OCI-LY3 (cell line): ENCODE results near the gene LMX1B.

Source experiments
- H2AFZ ChIP-seq: fragments of 200-600, 300-600 bp; shearing (Covaris generic); 2 replicates; pipeline ENCODE4 v1.6.0; 2014; ENCODE audit warnings: antibody characterized with exemption, low read depth, low read length
- H3K27ac ChIP-seq: fragments of 200-600, 300-600 bp; sonication (generic); 2 replicates; pipeline ENCODE4 v1.5.1; 2014; ENCODE audit warnings: mild to moderate bottlenecking, low read length, moderate library complexity, mixed read lengths
- H3K27me3 ChIP-seq: fragments of 200-600, 300-600 bp; sonication (generic); 2 replicates; pipeline ENCODE4 v1.6.1; 2014; ENCODE audit warnings: low read depth, low read length, mixed read lengths
- H3K36me3 ChIP-seq: fragments of 200-600, 300-600 bp; sonication (generic); replicated peaks from 2 replicates; pipeline ENCODE3; 2014; ENCODE audit warnings: low read depth, low read length, mixed read lengths
- H3K4me1 ChIP-seq: fragments of 300-600, 200-600 bp; sonication (generic); 2 replicates; pipeline ENCODE4 v1.6.1; 2014; ENCODE audit warnings: low read length, mixed read lengths
- H3K4me2 ChIP-seq: fragments of 200-600, 300-600 bp; sonication (generic); 2 replicates; pipeline ENCODE4 v1.6.1; 2014; ENCODE audit warnings: low read length, mixed read lengths
- H3K4me3 ChIP-seq: fragments of 300-600, 200-600 bp; sonication (generic); 2 replicates; pipeline ENCODE4 v1.5.1; 2014; ENCODE audit warnings: antibody characterized with exemption, mild to moderate bottlenecking, low read length, moderate library complexity
- H3K79me2 ChIP-seq: fragments of 300-600, 200-600 bp; shearing (Covaris generic); 2 replicates; pipeline ENCODE4 v1.6.1; 2014; ENCODE audit warnings: mild to moderate bottlenecking, low read length, mixed read lengths
- H3K9ac ChIP-seq: fragments of 300-600, 200-600 bp; shearing (Covaris generic); 2 replicates; pipeline ENCODE4 v1.6.0; 2014; ENCODE audit warnings: mild to moderate bottlenecking, low read length, moderate library complexity
- H3K9me3 ChIP-seq: fragments of 200-600, 300-600 bp; shearing (Covaris generic); 2 replicates; pipeline ENCODE4 v1.6.1; 2014; ENCODE audit warnings: low read length, mixed read lengths; ENCODE audit not compliant: insufficient read depth
- H4K20me1 ChIP-seq: fragments of 200-600, 300-600 bp; sonication (generic); 2 replicates; pipeline ENCODE4 v1.6.1; 2016; ENCODE audit warnings: low read length, mixed read lengths; ENCODE audit not compliant: insufficient read depth
- CTCF ChIP-seq: fragments of 200-600, 300-600 bp; sonication (generic); IDR thresholded peaks from 2 replicates; pipeline ENCODE4 v1.5.1; 2014; ENCODE audit warnings: antibody characterized with exemption, low read length, low read depth
- EZH2phosphoT487 ChIP-seq: fragments of 200-600 bp; shearing (Covaris generic); IDR thresholded peaks from 2 replicates; pipeline ENCODE4 v1.6.1; 2018; ENCODE audit warnings: antibody characterized with exemption, mixed run types, low read depth

LMX1B gene

GRCh38 chr9:126675147-126675467 is 61.4 kb downstream of the LMX1B start:
- no peaks in the 10 kb centered on the region for H4K20me1 ChIP-seq
- no peaks in the 10 kb centered on the region for H3K36me3 ChIP-seq
- H3K4me2 ChIP-seq, result no peak overlapping the region
- no peak overlapping the region for H3K27ac ChIP-seq
- H3K9me3 ChIP-seq, result no peaks in the 10 kb centered on the region
- H2AFZ ChIP-seq, result no peak overlapping the region
- H3K9ac ChIP-seq, result no peak overlapping the region
- H3K4me1 ChIP-seq, result no peaks in the 10 kb centered on the region
- H3K4me3 ChIP-seq, result no peak overlapping the region
- no peak for TF ChIP-seq EZH2phosphoT487
- H3K27me3 ChIP-seq, result peaks cover 20% of the 10 kb centered on the region
- H3K79me2 ChIP-seq, result no peaks in the 10 kb centered on the region

GRCh38 chr9:126676102-126676684 is 62.5 kb downstream of the LMX1B start:
- Histone ChIP-seq H3K36me3 (no peaks in the 10 kb centered on the region), H3K27me3 (peaks cover 20% of the 10 kb centered on the region), H3K9ac (no peak overlapping the region), H4K20me1 (no peaks in the 10 kb centered on the region), H3K4me1 (no peaks in the 10 kb centered on the region), H3K9me3 (no peaks in the 10 kb centered on the region), H3K79me2 (no peaks in the 10 kb centered on the region), H3K4me3 (no peak overlapping the region), H2AFZ (no peak overlapping the region), H3K27ac (no peak overlapping the region), H3K4me2 (no peak overlapping the region)
- TF ChIP-seq CTCF (no peak), EZH2phosphoT487 (no peak)

GRCh38 chr9:126676685-126677143 is 63.0 kb downstream of the LMX1B start:
- Histone ChIP-seq H3K9me3 (no peaks in the 10 kb centered on the region), H4K20me1 (no peaks in the 10 kb centered on the region), H3K9ac (no peak overlapping the region), H3K4me3 (no peak overlapping the region), H3K36me3 (no peaks in the 10 kb centered on the region), H3K4me2 (no peak overlapping the region), H3K4me1 (no peaks in the 10 kb centered on the region), H3K27me3 (peaks cover 20% of the 10 kb centered on the region), H3K79me2 (no peaks in the 10 kb centered on the region), H3K27ac (no peak overlapping the region), H2AFZ (no peak overlapping the region)
- no peak for TF ChIP-seq CTCF
- no peak for TF ChIP-seq EZH2phosphoT487

GRCh38 chr9:126677188-126678084 is 63.7 kb downstream of the LMX1B start:
- no peaks in the 10 kb centered on the region for H3K9me3 ChIP-seq
- no peaks in the 10 kb centered on the region for H3K79me2 ChIP-seq
- H3K9ac ChIP-seq, result no peak overlapping the region
- no peaks in the 10 kb centered on the region for H3K36me3 ChIP-seq
- TF ChIP-seq CTCF, result no peak
- TF ChIP-seq EZH2phosphoT487, result no peak
- no peak overlapping the region for H3K27ac ChIP-seq
- no peaks in the 10 kb centered on the region for H4K20me1 ChIP-seq
- H3K4me3 ChIP-seq, result no peak overlapping the region
- H2AFZ ChIP-seq, result no peak overlapping the region
- no peaks in the 10 kb centered on the region for H3K4me1 ChIP-seq
- no peak overlapping the region for H3K4me2 ChIP-seq
- peaks cover 20% of the 10 kb centered on the region for H3K27me3 ChIP-seq
